ENCODE results near the gene ANKS1A. TPM values are rescaled to one million over a fixed set of nuclear protein-coding genes. Genes with fewer than 3 reads are reported as not detected.

Gene ANKS1A
- polyA plus RNA-seq, 2 of the 4 experiments (the other 2 are of a cell fraction): 3.6 to 5.9 TPM

- TF ChIP-seq SREBF2 (IDR thresholded peaks at IDR 0.05): no peak
- TF ChIP-seq MAFK (IDR thresholded peaks at IDR 0.05; ENCODE audit: partially characterized antibody): peak; percentile 90
- no peak for TF ChIP-seq JUN (IDR thresholded peaks at IDR 0.05)
- no peak for TF ChIP-seq KDM5A (IDR thresholded peaks at IDR 0.05)
- TF ChIP-seq HOXA7 (CRISPR knock-in tag; IDR thresholded peaks at IDR 0.05): no peak
- TF ChIP-seq POLR2A (IDR thresholded peaks at IDR 0.05; ENCODE audit: low read length): no peak
- no peak for TF ChIP-seq ELK1 (IDR thresholded peaks at IDR 0.05; ENCODE audit: low read depth, low read length)
- no peaks in the 10 kb centered on the region for H3K9me3 ChIP-seq
- FAIRE-seq (no peak), ATAC-seq (no peak), DNase-seq (ENCODE audit: low read depth in 1 of 2, low spot score in 1 of 2) (no peak)
- WGBS (ENCODE audit: missing lambda C conversion rate): 97% methylated on average over 4 of the region's 4 CpGs
- ChIA-PET POLR2A (no interaction called here), CTCF (no interaction called here)
- H3K4me1 ChIP-seq: peaks cover 5% of the 10 kb centered on the region; the same call in 1 of the 3 replicates
- no peak overlapping the region for H3K4me3 ChIP-seq
- H3K27ac ChIP-seq: no peak overlapping the region
- no peak overlapping the region for H3K4me2 ChIP-seq
Measured at GRCh38 chr6:34941421-34941820, 52.4 kb downstream of the ANKS1A start.

DNA sequence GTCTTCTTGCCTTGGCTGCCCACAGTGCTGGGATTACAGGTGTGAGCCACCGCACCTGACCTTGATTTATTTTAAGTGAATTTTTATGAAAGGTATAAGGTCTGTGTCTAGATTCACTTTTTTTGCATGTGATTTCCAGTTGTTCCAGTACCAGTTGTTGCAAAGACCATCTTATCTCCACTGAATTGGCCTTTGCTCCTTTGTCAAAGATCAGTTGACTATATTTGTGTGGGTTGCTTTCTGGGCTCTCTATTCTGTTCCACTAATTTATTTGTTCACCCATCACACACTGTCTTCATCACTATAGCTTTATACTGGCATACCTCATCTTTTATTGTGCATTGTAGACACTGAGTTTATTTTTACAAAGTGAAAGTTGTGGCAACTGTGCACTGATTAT is 56.3 kb downstream of the ANKS1A start:
- H3K9me3 ChIP-seq: no peaks in the 10 kb centered on the region
- H3K4me1 ChIP-seq: no peaks in the 10 kb centered on the region
- no peak overlapping the region for H3K4me2 ChIP-seq
- 92% methylated on average over 1 of the region's 1 CpG for WGBS (ENCODE audit: missing lambda C conversion rate)
- FAIRE-seq: no peak
- no peak overlapping the region for H3K27ac ChIP-seq
- no peak for TF ChIP-seq FOSB (CRISPR knock-in tag; IDR thresholded peaks at IDR 0.05)
- TF ChIP-seq, protein P1, sequence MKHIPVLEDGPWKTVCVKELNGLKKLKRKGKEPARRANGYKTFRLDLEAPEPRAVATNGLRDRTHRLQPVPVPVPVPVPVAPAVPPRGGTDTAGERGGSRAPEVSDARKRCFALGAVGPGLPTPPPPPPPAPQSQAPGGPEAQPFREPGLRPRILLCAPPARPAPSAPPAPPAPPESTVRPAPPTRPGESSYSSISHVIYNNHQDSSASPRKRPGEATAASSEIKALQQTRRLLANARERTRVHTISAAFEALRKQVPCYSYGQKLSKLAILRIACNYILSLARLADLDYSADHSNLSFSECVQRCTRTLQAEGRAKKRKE (CRISPR knock-in tag; IDR thresholded peaks at IDR 0.05; ENCODE audit: low read depth): no peak
- TF ChIP-seq, protein P2, sequence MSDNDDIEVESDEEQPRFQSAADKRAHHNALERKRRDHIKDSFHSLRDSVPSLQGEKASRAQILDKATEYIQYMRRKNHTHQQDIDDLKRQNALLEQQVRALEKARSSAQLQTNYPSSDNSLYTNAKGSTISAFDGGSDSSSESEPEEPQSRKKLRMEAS (IDR thresholded peaks at IDR 0.05): no peak
- H3K4me3 ChIP-seq: no peak overlapping the region
- CTCF ChIA-PET: interaction anchor here (0.8 kb wide), 1 partner anchor 22 kb away, joined by 4 read pairs; no protein-coding TSS in a partner anchor
- POLR2A ChIA-PET: no interaction called here
- DNase-seq (ENCODE audit: low read depth in 1 of 2, low spot score in 1 of 2): no peak
- no peak for ATAC-seq

- WGBS (ENCODE audit: missing lambda C conversion rate): 96% methylated on average over 1 of the region's 1 CpG
- no peak for DNase-seq (ENCODE audit: low read depth in 1 of 2, low spot score in 1 of 2)
- Histone ChIP-seq H3K4me3 (no peak overlapping the region), H3K27ac (no peak overlapping the region), H3K4me1 (peaks cover 8% of the 10 kb centered on the region; the same call in 2 of the 3 replicates), H3K9me3 (no peaks in the 10 kb centered on the region), H3K4me2 (no peak overlapping the region)
- no peak for FAIRE-seq
- no peak for TF ChIP-seq HMGXB4 (CRISPR knock-in tag; IDR thresholded peaks at IDR 0.05; ENCODE audit: borderline replicate concordance)
- TF ChIP-seq PHF8 (IDR thresholded peaks at IDR 0.05; ENCODE audit: borderline replicate concordance, low read depth): no peak
- TF ChIP-seq RFX5 (IDR thresholded peaks at IDR 0.05): no peak
- TF ChIP-seq FOXS1 (CRISPR knock-in tag; IDR thresholded peaks at IDR 0.05): no peak
- TF ChIP-seq POLR2A (IDR thresholded peaks at IDR 0.05; ENCODE audit: low read length): no peak
- no peak for TF ChIP-seq ZC3H11A (IDR thresholded peaks at IDR 0.05)
- TF ChIP-seq CHD4 (IDR thresholded peaks at IDR 0.05; ENCODE audit: borderline replicate concordance): no peak
- TF ChIP-seq TFCP2L1 (CRISPR knock-in tag; IDR thresholded peaks at IDR 0.05): no peak
- TF ChIP-seq NFE2L2 (conservative IDR thresholded peaks at IDR 0.05; ENCODE audit: low read length): no peak
- TF ChIP-seq NR3C1 (IDR thresholded peaks at IDR 0.05): no peak
- no peak for TF ChIP-seq REST (IDR thresholded peaks at IDR 0.05)
- TF ChIP-seq, protein P3, sequence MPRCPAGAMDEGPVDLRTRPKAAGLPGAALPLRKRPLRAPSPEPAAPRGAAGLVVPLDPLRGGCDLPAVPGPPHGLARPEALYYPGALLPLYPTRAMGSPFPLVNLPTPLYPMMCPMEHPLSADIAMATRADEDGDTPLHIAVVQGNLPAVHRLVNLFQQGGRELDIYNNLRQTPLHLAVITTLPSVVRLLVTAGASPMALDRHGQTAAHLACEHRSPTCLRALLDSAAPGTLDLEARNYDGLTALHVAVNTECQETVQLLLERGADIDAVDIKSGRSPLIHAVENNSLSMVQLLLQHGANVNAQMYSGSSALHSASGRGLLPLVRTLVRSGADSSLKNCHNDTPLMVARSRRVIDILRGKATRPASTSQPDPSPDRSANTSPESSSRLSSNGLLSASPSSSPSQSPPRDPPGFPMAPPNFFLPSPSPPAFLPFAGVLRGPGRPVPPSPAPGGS (IDR thresholded peaks at IDR 0.05): no peak
- TF ChIP-seq GATA3 (IDR thresholded peaks at IDR 0.05; ENCODE audit: borderline replicate concordance): no peak
- TF ChIP-seq BHLHE40 (IDR thresholded peaks at IDR 0.05; ENCODE audit: low read depth, low read length): no peak
- no peak for TF ChIP-seq EHF (CRISPR knock-in tag; IDR thresholded peaks at IDR 0.05)
- TF ChIP-seq ESRRA (IDR thresholded peaks at IDR 0.05; ENCODE audit: borderline replicate concordance, low read length): no peak
- no peak for TF ChIP-seq ZSCAN20 (CRISPR knock-in tag; IDR thresholded peaks at IDR 0.05)
- TF ChIP-seq HDAC2 (IDR thresholded peaks at IDR 0.05): no peak
- TF ChIP-seq RAD21 (conservative IDR thresholded peaks at IDR 0.05 in 1 of 2, IDR thresholded peaks at IDR 0.05 in 1 of 2): no peak
- no peak for ATAC-seq
- POLR2A ChIA-PET: no interaction called here
- CTCF ChIA-PET: interaction anchor here (0.6 to 0.8 kb wide), 2 partner anchors 24 to 276 kb away, joined by 3 to 4 read pairs; no protein-coding TSS in a partner anchor
Measured at GRCh38 chr6:34947561-34947960, 58.5 kb downstream of the ANKS1A start.

All from A549 (cell line).